ENCODE results near the gene MTF2. TPM values are rescaled to one million over a fixed set of nuclear protein-coding genes. Genes with fewer than 3 reads are reported as not detected.

MTF2 gene
- total RNA-seq, 4 donors from 2014 or later = 29.1 to 70.9 (median 31.8) TPM

DNA sequence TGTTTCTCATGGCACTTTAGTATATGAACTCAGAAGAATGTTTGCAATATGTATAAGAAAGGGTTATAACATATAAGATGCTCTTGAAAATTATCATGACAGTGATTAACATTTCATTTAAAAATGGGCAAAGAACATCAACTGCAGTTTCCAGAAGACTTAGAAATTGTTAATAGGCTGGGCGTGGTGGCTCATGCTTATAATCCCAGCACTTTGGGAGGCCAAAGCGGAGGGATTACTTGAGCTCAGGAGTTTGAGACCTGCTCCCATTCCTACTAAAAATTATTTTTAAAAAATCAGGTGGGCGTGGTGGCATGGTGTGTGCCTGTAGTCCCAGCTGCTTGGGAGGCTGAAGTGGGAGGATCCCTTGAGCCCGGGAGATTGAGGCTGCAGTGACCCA lies 23.1 kb downstream of the MTF2 start:
- no peak for TF ChIP-seq POLR2A (IDR thresholded peaks at IDR 0.05)
- TF ChIP-seq, protein P1, sequence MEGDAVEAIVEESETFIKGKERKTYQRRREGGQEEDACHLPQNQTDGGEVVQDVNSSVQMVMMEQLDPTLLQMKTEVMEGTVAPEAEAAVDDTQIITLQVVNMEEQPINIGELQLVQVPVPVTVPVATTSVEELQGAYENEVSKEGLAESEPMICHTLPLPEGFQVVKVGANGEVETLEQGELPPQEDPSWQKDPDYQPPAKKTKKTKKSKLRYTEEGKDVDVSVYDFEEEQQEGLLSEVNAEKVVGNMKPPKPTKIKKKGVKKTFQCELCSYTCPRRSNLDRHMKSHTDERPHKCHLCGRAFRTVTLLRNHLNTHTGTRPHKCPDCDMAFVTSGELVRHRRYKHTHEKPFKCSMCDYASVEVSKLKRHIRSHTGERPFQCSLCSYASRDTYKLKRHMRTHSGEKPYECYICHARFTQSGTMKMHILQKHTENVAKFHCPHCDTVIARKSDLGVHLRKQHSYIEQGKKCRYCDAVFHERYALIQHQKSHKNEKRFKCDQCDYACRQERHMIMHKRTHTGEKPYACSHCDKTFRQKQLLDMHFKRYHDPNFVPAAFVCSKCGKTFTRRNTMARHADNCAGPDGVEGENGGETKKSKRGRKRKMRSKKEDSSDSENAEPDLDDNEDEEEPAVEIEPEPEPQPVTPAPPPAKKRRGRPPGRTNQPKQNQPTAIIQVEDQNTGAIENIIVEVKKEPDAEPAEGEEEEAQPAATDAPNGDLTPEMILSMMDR (IDR thresholded peaks at IDR 0.05) = no peak
- no peaks in the 10 kb centered on the region for H3K4me1 ChIP-seq
- no peak overlapping the region for H3K27ac ChIP-seq
- H3K36me3 ChIP-seq = no peaks in the 10 kb centered on the region
- H3K4me3 ChIP-seq = no peak overlapping the region
- no peak for DNase-seq
- intact Hi-C loops (cut with DNase I; ENCODE audit: low total_unique reads) = no loop called here
- no peaks in the 10 kb centered on the region for H3K9me3 ChIP-seq
- H3K27me3 ChIP-seq = no peaks in the 10 kb centered on the region

- Histone ChIP-seq H3K4me1 (no peaks in the 10 kb centered on the region), H3K36me3 (no peaks in the 10 kb centered on the region), H3K27ac (no peak overlapping the region), H3K9me3 (no peaks in the 10 kb centered on the region), H3K27me3 (no peaks in the 10 kb centered on the region), H3K4me3 (no peak overlapping the region)
- intact Hi-C loops (cut with DNase I; ENCODE audit: low total_unique reads) = no loop called here
- TF ChIP-seq, protein P1 (IDR thresholded peaks at IDR 0.05) = no peak
- no peak for TF ChIP-seq POLR2A (IDR thresholded peaks at IDR 0.05)
- no peak for DNase-seq
Measured at GRCh38 chr1:93106226-93106625, 27.1 kb downstream of the MTF2 start.

DNA sequence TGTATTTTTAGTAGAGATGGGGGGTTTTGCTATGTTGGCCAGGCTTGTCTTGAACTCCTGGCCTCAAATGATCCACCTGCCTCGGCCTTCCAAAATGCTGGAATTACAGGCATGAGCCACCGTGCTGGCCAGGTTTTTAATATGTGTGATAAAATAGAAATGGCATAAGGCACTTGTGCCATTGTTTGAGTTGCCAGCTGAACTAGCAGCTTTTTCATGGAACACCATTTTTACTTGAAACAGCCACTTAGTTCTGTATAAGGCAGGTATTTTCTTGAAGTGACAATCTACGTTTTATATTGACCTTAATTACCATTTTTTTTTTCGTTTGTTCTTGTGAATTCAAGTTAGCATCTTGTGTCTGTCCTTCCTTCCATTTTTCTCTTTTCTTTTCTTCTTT lies 28.3 kb downstream of the MTF2 start:
- Histone ChIP-seq H3K9me3 (no peaks in the 10 kb centered on the region), H3K4me1 (no peaks in the 10 kb centered on the region), H3K27ac (no peak overlapping the region), H3K27me3 (no peaks in the 10 kb centered on the region), H3K4me3 (no peak overlapping the region), H3K36me3 (no peaks in the 10 kb centered on the region)
- intact Hi-C loops (cut with DNase I; ENCODE audit: low total_unique reads) = no loop called here
- DNase-seq = no peak
- TF ChIP-seq POLR2A (IDR thresholded peaks at IDR 0.05) = no peak
- TF ChIP-seq, protein P1 (IDR thresholded peaks at IDR 0.05) = no peak

GRCh38 chr1:93108335-93108734 lies 29.3 kb downstream of the MTF2 start:
- Histone ChIP-seq H3K4me3 (no peak overlapping the region), H3K36me3 (no peaks in the 10 kb centered on the region), H3K4me1 (no peaks in the 10 kb centered on the region), H3K27ac (no peak overlapping the region), H3K27me3 (no peaks in the 10 kb centered on the region), H3K9me3 (no peaks in the 10 kb centered on the region)
- intact Hi-C loops (cut with DNase I; ENCODE audit: low total_unique reads) = no loop called here
- no peak for TF ChIP-seq POLR2A (IDR thresholded peaks at IDR 0.05)
- TF ChIP-seq, protein P1 (IDR thresholded peaks at IDR 0.05) = no peak
- DNase-seq = no peak

GRCh38 chr1:93109578-93109977 lies 30.5 kb downstream of the MTF2 start:
- Histone ChIP-seq H3K27me3 (no peaks in the 10 kb centered on the region), H3K4me1 (no peaks in the 10 kb centered on the region), H3K27ac (no peak overlapping the region), H3K4me3 (no peak overlapping the region), H3K36me3 (no peaks in the 10 kb centered on the region), H3K9me3 (no peaks in the 10 kb centered on the region)
- no peak for DNase-seq
- TF ChIP-seq, protein P1 (IDR thresholded peaks at IDR 0.05) = no peak
- TF ChIP-seq POLR2A (IDR thresholded peaks at IDR 0.05) = no peak
- intact Hi-C loops (cut with DNase I; ENCODE audit: low total_unique reads) = no loop called here

Measured in uterus (tissue), 4 donors.